Fibroblast of skin of abdomen (primary cell): ENCODE data around the gene THOC2.
"Not testable (repeated sequence)": the region's sequence is repeated elsewhere in the genome, so short reads cannot be mapped to it uniquely, and the experiment has no call there.

Experiments
- DNase-seq: peaks from one replicate; pipeline ENCODE4 v3.0.0-alpha.2; 2013

THOC2 gene

GRCh38 chrX:123663720-123664119, 69.1 kb downstream of the THOC2 start:
- not testable (repeated sequence) for DNase-seq

GRCh38 chrX:123656507-123656906, 76.3 kb downstream of the THOC2 start:
- not testable (repeated sequence) for DNase-seq

- not testable (repeated sequence) for DNase-seq
Measured at GRCh38 chrX:123648811-123649181, 84.1 kb downstream of the THOC2 start.

- DNase-seq: peak; percentile 46
Measured at GRCh38 chrX:123648028-123648810, 84.6 kb downstream of the THOC2 start.

GRCh38 chrX:123647244-123647643, 85.6 kb downstream of the THOC2 start:
- no peak for DNase-seq

- no peak for DNase-seq
Measured at GRCh38 chrX:123629502-123629901, 103.3 kb downstream of the THOC2 start.

- peak; percentile 80 for DNase-seq
Measured at GRCh38 chrX:123626962-123627361, 105.9 kb downstream of the THOC2 start.

GRCh38 chrX:123625952-123626351, 106.9 kb downstream of the THOC2 start:
- no peak for DNase-seq

GRCh38 chrX:123625477-123625876, 107.4 kb downstream of the THOC2 start:
- DNase-seq: no peak

- no peak for DNase-seq
Measured at GRCh38 chrX:123617007-123617406, 115.8 kb downstream of the THOC2 start.

GRCh38 chrX:123610915-123611314, 121.9 kb downstream of the THOC2 start:
- DNase-seq: no peak

- DNase-seq: no peak
Measured at GRCh38 chrX:123607806-123608205, 125.0 kb downstream of the THOC2 start.

- DNase-seq: no peak
Measured at GRCh38 chrX:123607270-123607669, 125.6 kb downstream of the THOC2 start.

- peak; percentile 72 for DNase-seq
Measured at GRCh38 chrX:123603491-123603890, 129.4 kb downstream of the THOC2 start.

- no peak for DNase-seq
Measured at GRCh38 chrX:123601437-123601836, 131.4 kb downstream of the THOC2 start.

- no peak for DNase-seq
Measured at GRCh38 chrX:123600181-123600580, 132.7 kb downstream of the THOC2 start.

- no peak for DNase-seq
Measured at GRCh38 chrX:123590842-123591486, 141.9 kb downstream of the THOC2 start.

GRCh38 chrX:123588723-123589122, 144.1 kb downstream of the THOC2 start:
- DNase-seq: no peak

GRCh38 chrX:123581586-123581985, 151.3 kb downstream of the THOC2 start:
- DNase-seq: no peak

GRCh38 chrX:123580792-123581191, 152.1 kb downstream of the THOC2 start:
- DNase-seq: no peak

- not testable (repeated sequence) for DNase-seq
Measured at GRCh38 chrX:123574027-123574426, 158.8 kb downstream of the THOC2 start.

GRCh38 chrX:123570011-123570590, 162.8 kb downstream of the THOC2 start:
- no peak for DNase-seq

- DNase-seq: no peak
Measured at GRCh38 chrX:123563167-123563566, 169.7 kb downstream of the THOC2 start.
